ENCODE measurements around the gene TAF6L.
"Not testable (repeated sequence)": the region's sequence is repeated elsewhere in the genome, so short reads cannot be mapped to it uniquely, and the experiment has no call there.

The TAF6L gene

GRCh38 chr11:62727165-62727871 is 43.9 kb upstream of the TAF6L start, which contains the start of gene HNRNPUL2:
Gene HNRNPUL2 (minus strand): TSS chr11:62727457. CDS start chr11:62727156, 301 bp downstream.
- peak; percentile 99 for DNase-seq (ENCODE audit: low read depth)
- TF ChIP-seq CTCF (IDR thresholded peaks at IDR 0.05; ENCODE audit: insufficient read depth, low read depth, low read length, missing control alignments), result no peak
- peak within 1 kb of the TSS; percentile 94 for H3K4me3 ChIP-seq (ENCODE audit: low read length)

GRCh38 chr11:62727872-62728170 is 43.4 kb upstream of the TAF6L start:
- DNase-seq (ENCODE audit: low read depth), result peak; percentile 98
- TF ChIP-seq CTCF (IDR thresholded peaks at IDR 0.05; ENCODE audit: insufficient read depth, low read depth, low read length, missing control alignments), result no peak
- H3K4me3 ChIP-seq (ENCODE audit: low read length), result peak overlapping the region; percentile 94

GRCh38 chr11:62728171-62728988 is 42.8 kb upstream of the TAF6L start, which contains the start of gene TTC9C:
Gene TTC9C (plus strand): TSS chr11:62728486. CDS start chr11:62728849, 363 bp downstream.
- peak within 1 kb of the TSS; percentile 94 for H3K4me3 ChIP-seq (ENCODE audit: low read length)
- peak; percentile 91 for DNase-seq (ENCODE audit: low read depth)
- TF ChIP-seq CTCF (IDR thresholded peaks at IDR 0.05; ENCODE audit: insufficient read depth, low read depth, low read length, missing control alignments), result no peak

DNA sequence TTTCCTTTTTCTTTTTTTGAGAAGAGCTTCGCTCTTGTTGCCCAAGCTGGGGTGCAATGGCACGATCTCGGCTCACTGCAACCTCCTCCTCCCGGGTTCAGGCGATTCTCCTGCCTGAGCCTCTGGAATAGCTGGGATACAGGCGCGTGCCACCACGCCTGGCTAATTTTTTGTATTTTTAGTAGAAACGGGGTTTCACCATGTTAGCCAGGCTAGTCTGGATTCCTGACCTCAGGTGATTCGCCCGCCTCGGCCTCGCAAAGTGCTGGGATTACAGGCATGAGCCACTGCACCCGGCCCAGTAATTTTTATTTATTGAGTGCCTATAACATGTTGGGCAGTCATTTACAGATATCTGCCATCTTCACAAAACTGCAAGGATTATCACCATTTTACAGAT is 41.1 kb upstream of the TAF6L start:
- H3K4me3 ChIP-seq (ENCODE audit: low read length), result peak overlapping the region; percentile 94
- DNase-seq (ENCODE audit: low read depth), result not testable (repeated sequence)

- no peak for TF ChIP-seq CTCF (IDR thresholded peaks at IDR 0.05; ENCODE audit: insufficient read depth, low read depth, low read length, missing control alignments)
- DNase-seq (ENCODE audit: low read depth), result peak; percentile 59
These were observed 38.4 kb upstream of the TAF6L start for GRCh38 chr11:62732830-62733229.

DNA sequence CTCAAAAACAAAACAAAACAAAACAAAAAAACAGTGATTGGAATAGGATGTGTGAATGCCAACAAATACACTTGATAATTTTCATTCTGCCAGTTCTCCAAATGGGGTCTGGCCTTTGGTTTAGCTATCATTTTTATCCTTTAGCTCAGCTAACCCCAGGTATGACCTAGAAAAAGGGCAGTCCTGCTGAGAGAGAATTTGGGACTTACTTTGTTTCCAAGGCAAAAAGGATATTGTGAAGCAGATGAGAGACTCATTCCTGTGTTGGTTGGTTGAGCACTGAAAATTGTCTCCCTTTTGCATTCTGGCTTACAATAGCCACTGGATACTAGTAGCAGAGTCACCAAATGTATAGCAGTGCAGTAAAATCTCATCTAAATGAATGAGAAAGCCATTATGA is 34.0 kb upstream of the TAF6L start:
- no peak for TF ChIP-seq CTCF (IDR thresholded peaks at IDR 0.05; ENCODE audit: insufficient read depth, low read depth, low read length, missing control alignments)
- no peak for DNase-seq (ENCODE audit: low read depth)

More at GRCh38 chr11:62732830-62733229, 38.4 kb upstream of the TAF6L start:
- no peak overlapping the region for H3K4me3 ChIP-seq (ENCODE audit: low read length)

GRCh38 chr11:62747475-62748160 is 23.6 kb upstream of the TAF6L start:
- H3K4me3 ChIP-seq (ENCODE audit: low read length), result no peak overlapping the region
- TF ChIP-seq CTCF (IDR thresholded peaks at IDR 0.05; ENCODE audit: insufficient read depth, low read depth, low read length, missing control alignments), result no peak
- no peak for DNase-seq (ENCODE audit: low read depth)

More for the DNA sequence above, 34.0 kb upstream of the TAF6L start:
- H3K4me3 ChIP-seq (ENCODE audit: low read length), result no peak overlapping the region

GRCh38 chr11:62749931-62750330 is 21.3 kb upstream of the TAF6L start:
- DNase-seq (ENCODE audit: low read depth), result not testable (repeated sequence)

More at GRCh38 chr11:62749931-62750330, 21.3 kb upstream of the TAF6L start:
- H3K4me3 ChIP-seq (ENCODE audit: low read length), result not testable (repeated sequence)
